Stimulated activated CD8-positive, alpha-beta memory T cell treated with anti-CD3 and anti-CD28 coated beads, Interleukin-15, amount 100 ng/mL, for 1 hour (primary cell): Measurements from ENCODE around the gene STPG4.
"Not testable (repeated sequence)": the region's sequence is repeated elsewhere in the genome, so short reads cannot be mapped to it uniquely, and the experiment has no call there.

ENCODE experiments used
- DNase-seq: peaks from one replicate; pipeline ENCODE4 v3.0.0-alpha.2; 2020; ENCODE audit warnings: low read depth

Gene STPG4

DNA sequence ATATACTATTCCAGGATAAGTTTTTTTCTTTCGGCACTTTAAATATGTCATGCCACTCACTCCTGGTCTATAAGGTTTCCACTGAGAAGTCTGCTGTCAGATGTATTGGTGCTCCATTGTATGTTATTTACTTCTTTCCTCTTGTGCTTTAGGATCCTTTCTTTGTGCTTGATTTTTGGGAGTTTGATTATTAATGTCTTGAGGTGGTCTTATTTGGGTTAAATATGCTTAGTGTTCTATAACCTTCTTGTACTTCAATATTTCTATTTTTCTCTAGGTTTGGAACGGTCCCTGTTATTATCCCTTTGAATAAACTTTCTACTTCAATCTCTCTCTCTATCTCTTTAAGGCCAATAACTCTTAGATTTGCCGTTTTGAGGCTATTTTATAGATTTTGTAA is 28.3 kb downstream of the STPG4 start:
- no peak for DNase-seq

DNA sequence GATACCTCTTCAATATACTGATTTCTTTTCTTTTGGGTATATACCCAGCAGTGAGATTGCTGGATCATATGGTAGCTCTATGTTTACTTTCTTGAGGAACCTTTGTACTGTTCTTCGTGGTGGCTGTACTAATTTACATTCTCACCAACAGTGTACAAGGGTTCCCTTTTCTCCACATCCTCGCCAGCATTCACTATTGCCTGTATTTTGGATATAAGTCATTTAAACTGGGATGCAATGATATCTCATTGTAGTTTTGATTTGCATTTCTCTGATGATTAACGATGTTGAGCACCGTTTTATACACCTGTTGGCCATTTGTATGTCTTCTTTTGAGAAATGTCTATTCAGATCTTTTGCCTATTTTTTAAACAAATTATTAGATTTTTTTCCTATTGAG is 30.4 kb downstream of the STPG4 start:
- not testable (repeated sequence) for DNase-seq

DNA sequence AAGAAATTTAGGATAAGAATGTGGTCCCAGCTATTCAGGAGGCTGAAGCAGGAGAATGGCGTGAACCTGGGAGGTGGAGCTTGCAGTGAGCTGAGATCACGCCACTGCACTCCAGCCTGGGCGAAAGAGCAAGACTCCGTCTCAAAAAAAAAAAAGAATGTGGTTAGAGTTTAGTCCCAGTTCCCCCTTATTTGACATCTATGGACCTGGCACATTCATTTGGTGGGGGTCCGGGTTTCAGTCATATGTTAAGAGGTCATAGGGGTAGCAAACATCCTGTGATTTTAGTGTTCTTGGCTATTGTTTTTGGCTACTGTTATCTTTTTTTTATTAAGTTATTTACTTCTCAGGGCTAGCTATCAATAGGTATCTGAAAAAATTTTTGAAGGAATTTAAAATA is 34.7 kb downstream of the STPG4 start:
- DNase-seq = not testable (repeated sequence)

DNA sequence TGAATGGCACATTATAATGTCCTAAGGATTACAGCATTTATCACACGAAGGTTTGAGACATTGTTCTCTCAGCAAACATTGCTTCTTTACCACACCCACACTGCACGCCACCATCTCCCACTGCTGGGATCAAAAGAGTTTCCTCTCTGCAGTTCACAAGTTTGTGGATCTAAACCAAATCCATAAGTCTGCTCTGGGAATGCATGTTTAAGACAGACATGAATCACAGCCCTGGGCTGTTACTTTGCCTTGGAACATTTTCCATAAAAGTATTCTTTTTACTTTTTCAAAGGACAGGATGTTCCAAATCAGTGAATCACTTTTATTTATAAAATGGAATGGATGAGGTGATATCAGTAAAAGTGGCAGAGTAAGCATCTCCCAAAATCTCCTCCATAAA is 36.1 kb downstream of the STPG4 start:
- no peak for DNase-seq

- DNase-seq = no peak
Observed at GRCh38 chr2:47118581-47118980, 36.5 kb downstream of the STPG4 start.

DNA sequence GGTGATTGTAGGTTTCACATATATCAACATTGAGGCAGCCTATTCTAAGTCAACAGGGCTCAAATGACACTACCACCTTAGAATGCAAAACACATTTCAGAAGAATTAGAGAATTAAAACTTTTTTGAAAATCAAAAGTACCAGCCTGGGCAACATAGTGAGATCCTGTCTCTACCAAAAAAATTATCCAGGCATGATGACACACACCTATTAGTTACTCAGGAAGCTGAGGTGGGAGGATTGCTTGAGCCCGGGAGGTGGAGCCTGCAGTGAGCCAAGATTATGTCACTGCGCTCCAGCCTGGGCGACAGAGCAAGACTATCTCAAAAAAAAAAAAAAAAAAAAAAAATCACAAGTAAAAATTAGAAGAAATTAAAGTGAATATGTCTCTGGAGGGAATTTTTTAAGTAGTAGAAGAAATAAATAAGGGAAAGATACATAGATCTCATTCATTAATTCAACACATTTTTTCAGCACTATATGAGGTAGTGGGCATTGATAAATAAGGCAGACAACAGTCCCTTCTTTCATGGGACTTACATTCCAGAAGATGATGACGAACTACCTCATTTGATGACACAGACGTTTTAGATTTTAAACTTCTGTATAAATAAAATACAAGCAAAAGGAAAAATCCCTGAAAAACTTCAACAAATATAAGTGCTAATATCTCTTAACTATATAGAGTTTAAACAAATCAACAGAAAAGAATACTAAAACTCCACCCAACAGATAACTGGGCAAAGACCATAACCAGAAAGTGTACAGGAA is 42.3 kb downstream of the STPG4 start:
- no peak for DNase-seq

DNA sequence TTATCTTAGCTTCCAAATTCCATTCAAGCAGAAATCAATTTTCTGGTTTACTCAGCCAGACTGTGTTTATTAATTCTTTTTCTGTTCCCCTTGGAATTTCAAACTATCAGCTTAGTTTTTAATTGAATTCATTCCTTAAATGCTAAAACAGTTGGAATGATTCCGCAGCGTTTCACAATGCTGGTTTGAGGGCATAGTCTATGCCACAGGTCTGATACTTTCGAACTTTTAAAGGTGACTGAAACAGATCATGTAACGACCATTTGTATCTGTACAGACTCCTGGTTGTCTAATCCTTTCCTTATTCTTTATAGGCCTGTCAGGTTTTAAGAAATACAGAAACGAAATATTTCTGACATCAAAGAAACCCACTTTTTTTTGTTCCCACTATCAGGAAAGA is 45.4 kb downstream of the STPG4 start:
- DNase-seq = no peak

DNA sequence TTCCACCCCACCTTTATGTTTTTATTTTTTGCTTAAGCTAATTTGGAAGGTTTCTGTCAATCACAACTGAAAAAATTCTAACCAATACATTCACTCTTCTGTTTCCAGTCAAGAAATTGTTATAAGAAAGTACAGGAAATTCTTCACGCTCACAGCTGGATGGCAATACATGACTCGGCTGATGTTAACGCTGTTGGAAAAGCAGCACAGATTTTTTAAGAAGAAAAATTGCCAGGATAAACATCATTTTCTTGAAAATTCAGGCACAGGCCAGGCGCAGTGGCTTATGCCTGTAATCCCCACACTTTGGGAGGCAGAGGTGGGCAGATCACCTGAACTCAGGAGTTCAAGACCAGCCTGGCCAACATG is 46.1 kb downstream of the STPG4 start:
- no peak for DNase-seq

- DNase-seq = not testable (repeated sequence)
Observed at GRCh38 chr2:47108267-47109006, 46.7 kb downstream of the STPG4 start.

GRCh38 chr2:47107201-47107600 is 47.9 kb downstream of the STPG4 start:
- not testable (repeated sequence) for DNase-seq

GRCh38 chr2:47106231-47106630 is 48.9 kb downstream of the STPG4 start:
- not testable (repeated sequence) for DNase-seq

DNA sequence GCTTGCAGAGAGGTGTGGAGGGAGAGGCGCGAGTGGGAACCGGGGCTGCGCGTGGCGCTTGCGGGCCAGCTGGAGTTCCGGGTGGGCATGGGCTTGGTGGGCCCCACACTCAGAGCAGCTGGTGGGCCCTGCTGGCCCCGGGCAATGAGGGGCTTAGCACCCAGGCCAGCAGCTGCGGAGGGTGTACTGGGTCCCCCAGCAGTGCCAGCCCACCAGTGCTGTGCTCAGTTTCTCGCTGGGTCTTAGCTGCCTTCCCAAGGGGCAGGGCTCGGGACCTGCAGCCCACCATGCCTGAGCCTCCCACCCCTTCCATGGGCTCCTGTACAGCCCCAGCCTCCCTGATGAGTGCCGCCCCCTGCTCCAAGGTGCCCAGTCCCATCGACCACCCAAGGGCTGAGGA is 55.4 kb downstream of the STPG4 start:
- DNase-seq = not testable (repeated sequence)

- no peak for DNase-seq
Observed at GRCh38 chr2:47098953-47099352, 56.2 kb downstream of the STPG4 start.

DNA sequence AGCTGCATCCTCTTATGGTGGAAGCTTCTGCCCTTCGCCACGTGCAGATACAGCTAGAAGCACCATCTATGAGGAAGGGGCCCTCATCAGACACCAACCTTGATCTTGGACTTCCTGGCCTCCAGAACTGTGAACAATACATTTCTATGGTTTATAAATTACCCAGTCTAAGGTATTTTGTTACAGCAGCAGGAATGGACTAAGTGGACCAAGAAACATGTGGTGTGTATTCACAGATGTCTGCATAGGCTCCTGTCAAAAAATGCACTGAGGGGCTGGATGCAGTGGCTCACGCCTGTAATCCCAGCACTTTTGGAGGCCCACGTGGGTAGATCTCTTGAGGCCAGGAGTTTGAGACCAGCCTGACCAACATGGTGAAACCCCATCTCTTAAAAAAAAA is 57.5 kb downstream of the STPG4 start:
- no peak for DNase-seq

GRCh38 chr2:47096451-47096850 is 58.7 kb downstream of the STPG4 start:
- no peak for DNase-seq

DNA sequence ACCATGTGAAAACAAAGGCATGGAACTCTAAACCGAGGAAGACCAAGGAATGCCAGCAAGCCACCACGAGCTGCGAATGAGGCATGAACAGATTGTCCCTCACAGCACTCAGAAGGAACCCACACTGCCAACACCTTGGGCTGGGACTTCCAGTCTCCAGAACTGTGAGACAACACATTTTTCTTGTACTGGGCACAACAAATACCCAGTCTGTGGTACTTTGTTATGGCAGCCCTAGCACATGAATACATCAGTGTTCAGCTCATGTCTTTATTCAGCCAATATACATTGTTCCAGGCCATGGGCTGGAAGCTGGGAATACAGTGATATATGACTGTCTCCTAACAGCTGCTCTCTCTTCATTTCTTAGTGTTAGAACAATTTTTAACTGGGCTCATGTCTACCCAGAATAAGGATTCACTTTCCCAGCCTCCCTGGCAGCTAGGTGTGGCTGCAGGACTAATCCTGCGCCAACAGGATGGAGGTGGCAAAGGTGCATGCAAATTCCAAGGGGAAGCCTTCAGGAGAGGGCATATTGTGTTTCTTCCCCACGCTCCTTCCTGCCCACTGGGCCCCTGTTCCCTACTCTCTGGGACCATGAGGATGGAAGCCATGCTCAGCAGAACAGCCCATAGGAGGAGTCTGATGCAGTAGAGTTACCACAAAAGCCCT is 59.6 kb downstream of the STPG4 start:
- no peak for DNase-seq

DNA sequence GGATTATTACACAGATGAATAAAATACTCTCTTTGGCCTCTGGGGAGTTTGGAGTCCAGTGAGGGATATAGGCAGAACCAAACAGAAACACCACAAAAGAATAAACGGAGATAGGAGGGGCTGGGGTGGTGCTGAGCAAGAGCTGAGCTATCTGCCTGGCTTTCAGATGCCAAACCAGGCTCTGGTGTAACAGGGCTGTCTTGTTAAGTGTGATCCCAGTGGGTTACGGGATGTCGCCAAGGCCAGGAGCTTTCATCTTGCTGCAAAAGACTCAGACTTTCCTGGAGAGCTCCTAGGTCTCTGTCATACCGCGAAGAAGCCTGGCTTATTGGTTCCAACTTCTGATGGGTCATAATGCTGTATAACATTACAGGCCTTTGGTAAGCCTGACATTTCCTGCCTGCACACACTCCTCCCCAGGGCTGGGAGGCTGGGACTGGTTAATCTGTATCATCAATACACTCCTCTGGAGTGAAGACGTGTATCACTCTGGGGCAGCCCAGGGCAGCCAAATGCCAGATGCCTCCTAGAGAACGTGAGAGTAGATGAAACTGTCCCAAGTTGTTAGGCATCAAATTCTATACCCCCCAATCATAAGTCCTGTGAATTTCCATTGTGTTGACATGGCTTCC is 60.5 kb downstream of the STPG4 start:
- DNase-seq = no peak

- no peak for DNase-seq
Observed at GRCh38 chr2:47093626-47094025, 61.5 kb downstream of the STPG4 start.

DNA sequence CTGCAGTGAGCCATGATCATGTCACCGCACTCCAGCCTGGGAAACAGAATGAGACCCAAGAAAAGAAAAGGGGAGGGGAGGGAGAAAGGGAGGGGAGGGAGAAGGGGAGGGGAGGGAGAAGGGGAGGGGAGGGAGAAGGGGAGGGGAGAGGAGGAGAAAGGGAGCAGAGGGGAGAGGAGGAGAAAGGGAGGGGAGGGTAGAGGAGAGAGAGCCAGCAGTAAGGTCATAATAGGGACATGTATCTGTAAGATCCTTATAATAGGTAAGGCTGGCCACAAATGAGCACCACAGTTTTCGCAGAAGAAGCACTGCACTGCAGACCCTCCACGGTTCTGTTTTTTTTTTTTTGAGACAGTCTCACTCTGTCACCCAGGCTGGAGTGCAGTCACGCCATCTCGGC is 62.6 kb downstream of the STPG4 start:
- DNase-seq = no peak

- no peak for DNase-seq
Observed at GRCh38 chr2:47091118-47091517, 64.0 kb downstream of the STPG4 start.

- DNase-seq = no peak
Observed at GRCh38 chr2:47089083-47089464, 66.0 kb downstream of the STPG4 start.

GRCh38 chr2:47088371-47089082 is 66.6 kb downstream of the STPG4 start:
- DNase-seq = no peak
